NCI-H226 (cell line): ENCODE data around the gene BMPER.
A peak's percentile ranks its signal among the peaks of the same experiment; 100 is the strongest.

ENCODE experiments used
- DNase-seq: peaks from one replicate; pipeline ENCODE4 v3.0.0-alpha.2; 2015

BMPER gene

DNA sequence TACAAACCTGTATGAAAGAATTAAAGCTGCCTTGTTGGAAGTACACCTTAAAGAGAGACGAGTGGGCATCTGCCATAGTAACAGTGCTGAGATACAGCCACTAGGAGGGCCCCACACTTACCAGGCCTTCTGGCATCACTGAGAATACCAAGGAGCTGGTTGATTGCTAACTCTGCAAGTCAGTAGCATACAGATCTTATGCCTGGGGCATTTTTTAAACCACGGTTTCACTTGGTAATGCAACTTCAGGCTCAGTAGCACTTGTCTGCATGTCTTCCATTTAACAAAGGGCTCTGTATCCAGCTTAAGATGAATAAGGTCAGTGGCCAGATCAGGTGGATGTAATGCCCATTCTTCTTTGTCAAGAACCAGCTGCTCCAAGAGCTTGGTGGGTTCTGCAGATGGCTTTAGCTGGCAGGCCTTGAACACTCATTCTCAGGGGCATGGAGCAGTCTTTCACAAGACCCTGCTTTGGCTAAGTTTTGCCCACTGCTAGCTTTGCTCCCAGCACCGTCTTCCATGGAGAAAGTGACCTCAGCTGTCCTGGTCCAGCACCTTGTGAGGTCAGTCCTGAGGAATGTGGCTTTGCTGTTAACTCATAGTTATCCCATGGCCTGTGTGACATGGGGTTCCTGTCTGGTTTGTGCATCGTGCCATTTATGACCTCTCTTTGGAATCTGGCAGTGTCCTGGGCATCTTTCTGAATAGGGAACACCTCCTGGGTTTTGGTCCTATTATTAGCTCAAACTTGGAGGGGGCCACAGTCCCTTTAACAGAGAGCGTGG is 68.1 kb downstream of the BMPER start:
- peak; percentile 56 for DNase-seq

GRCh38 chr7:33979300-33979806 is 74.0 kb downstream of the BMPER start:
- peak; percentile 99 for DNase-seq

DNA sequence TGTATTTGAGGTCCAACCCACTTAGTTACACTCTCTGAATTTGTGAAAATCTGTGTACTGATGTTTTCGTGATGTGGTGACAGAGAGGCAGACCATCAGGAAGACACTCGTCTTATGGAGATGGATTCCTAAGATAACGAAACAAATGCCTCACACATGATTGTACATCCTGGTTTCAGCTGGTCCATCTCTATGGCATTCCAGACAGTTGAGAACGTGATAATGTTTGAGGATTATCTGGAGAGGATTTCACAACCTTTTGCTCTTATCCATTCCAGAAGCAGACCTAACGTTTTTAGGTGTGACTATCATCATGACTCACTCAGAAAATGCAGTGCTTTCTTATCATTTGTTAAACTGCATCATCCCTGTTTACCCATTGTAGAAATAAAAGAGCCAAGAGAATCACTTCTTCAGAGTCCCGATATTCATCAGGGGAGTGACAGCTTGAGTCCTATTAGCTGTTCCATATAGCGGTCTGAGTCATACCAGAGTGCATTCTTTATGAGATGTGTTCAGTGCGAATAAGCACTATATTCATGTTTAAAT is 74.5 kb downstream of the BMPER start:
- DNase-seq, result peak; percentile 100

DNA sequence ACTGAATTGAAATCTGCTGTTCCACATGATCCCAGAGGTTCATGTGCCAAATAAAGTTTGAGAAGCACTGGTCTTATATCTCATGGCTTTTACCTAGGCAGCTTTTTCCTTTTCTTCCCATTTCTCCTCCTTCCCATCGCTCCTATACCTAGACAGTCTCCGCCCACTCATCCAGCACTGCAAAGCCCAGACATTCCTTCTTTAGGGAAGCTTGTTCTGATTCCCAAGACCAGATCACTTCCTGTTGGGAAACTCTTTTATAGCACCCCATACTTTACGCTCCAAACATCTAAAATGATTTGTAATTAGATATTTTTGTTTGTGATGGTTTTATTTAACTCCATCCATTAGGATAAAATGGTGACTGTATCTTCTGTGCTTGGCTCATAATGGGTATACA is 75.9 kb downstream of the BMPER start:
- peak; percentile 67 for DNase-seq

DNA sequence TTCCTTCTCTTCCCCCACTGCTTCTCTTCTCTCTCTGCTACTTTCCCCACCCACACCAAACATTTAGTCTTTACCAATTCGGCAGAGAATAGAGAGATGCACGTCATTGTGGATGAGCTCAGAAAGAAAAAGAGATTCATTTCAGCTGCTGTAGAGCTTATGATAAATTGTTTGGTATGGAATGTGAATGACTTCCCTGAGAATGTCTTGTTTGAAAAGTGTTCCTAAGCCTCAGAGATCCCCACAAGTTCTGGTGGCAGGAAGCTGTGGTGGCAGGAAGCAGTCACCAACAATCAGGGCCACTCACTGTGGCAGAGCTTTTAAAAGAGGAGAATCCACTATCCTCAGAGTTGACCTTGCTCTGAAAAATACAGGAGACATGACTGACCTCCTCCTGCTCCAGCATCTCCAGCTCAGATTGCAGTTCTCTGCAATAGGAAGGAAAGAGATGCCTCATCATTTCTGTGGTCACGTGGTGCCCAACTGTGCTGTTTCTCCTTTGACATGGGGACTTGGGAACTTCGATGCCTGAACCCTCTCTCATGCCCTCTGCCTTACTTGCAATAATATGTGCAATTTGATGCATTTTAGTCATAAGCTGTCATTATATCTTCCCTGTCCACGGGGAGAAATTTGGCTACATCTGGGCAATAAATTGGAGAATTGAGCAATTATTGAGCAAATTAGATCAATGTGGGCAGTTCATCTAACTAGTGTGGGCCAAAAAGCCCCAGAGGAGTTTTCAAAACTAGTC is 76.5 kb downstream of the BMPER start:
- DNase-seq, result peak; percentile 38

- peak; percentile 82 for DNase-seq
Measured at GRCh38 chr7:33982425-33982786, 77.1 kb downstream of the BMPER start.

- no peak for DNase-seq
Measured at GRCh38 chr7:33986451-33986850, 81.1 kb downstream of the BMPER start.

DNA sequence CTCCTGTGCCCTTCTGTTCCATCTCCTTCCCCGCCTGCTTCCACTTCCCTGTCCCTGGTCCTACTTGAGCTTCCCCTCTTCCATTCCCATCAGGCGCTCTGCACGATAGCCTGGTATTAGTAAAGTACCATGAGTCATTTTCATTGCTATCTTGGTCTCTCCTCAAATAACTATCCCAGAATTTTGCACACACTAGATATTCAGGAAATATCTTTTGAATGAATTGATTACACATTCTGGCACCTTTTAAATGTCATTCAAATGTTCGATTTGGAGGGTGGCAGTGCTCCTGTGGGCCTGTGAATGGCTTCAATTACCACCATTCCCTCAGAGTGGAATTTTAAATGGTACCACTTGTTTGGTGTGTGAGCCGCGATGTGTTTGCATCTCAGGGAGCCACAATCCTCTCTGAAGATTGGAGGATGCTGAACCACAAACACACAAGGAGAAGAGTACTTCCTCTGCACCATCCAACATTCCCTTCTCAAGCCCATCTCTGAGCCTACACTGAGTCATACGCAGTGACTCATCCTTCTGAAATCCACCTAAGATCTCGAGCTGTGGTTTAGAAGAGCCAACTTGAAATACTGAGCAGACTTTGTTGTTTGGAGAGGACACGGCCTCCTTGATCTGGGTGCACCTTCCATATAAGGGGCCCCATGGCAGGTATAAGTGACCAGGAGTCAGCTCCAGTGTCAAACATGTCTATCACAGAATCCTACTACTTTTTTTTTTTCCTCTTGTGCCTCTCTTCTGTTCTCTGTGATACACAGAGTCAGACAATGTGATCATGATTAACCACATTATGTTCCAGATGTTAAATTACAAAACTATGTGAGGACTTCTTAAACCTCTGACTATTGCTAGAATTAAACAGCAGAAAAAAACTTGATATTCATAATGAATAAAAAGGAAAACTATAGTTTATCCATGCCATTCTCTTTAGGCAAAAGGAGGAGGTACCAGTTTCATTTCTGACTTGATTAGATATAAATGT is 81.9 kb downstream of the BMPER start:
- DNase-seq, result peak; percentile 100

DNA sequence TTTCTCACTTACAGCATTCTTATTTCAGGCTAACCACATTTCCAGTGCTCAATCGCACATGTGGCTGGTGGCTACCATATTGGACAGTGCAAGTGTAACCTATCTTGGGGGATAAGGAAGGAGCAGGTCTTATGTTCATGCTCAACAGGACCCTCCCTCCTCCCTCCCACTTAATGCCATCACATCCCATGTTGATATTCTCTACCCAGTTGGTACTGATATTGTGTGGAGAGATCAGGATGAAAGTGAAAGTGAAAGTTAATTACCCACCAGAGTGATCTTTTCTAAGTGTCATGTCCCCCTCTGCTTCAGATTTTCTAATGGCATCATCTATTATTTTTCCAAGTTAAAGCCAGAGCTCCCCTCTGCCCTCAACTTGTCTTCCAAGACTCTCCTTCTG is 91.6 kb downstream of the BMPER start:
- no peak for DNase-seq

DNA sequence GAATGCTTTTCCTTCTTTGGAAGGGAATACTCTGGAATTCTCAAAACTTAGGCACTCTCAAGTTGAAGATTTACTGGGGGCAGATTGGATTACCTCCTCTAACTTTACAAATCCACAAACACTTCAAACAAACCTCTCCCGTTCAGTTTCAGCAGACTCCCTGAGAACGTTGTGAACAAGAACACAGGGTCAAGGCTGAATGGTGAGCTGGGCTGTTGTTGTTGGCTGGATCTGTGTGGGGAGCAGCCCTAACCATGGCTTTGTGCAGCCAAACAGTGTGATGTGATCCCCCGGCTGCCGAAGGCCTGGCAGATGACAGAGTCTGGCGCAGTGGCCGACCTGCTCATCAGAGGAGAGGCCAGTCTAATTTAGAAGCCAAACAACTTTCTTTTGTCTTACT is 93.1 kb downstream of the BMPER start:
- DNase-seq, result no peak

- no peak for DNase-seq
Measured at GRCh38 chr7:34011017-34011695, 105.8 kb downstream of the BMPER start.

- DNase-seq, result peak; percentile 25
Measured at GRCh38 chr7:34011696-34012095, 106.4 kb downstream of the BMPER start.

DNA sequence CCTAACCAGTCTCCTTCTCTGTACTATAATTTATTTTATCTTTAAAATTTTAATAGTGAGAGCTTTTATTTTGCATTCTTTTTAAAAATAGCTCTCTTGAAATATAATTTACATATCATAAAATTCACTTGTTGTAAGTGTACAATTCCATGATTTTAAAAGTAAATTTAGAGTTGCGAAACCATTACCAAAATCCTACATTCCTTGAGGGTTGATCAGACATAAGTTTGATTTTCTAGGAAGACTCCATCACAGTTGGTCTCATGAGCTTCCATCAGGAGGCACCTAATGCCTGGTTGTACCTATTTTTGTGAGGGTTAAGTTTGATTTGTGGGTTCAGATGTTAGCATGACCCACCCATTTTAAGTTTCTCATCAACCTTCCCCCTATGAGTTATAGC is 108.1 kb downstream of the BMPER start:
- DNase-seq, result no peak

DNA sequence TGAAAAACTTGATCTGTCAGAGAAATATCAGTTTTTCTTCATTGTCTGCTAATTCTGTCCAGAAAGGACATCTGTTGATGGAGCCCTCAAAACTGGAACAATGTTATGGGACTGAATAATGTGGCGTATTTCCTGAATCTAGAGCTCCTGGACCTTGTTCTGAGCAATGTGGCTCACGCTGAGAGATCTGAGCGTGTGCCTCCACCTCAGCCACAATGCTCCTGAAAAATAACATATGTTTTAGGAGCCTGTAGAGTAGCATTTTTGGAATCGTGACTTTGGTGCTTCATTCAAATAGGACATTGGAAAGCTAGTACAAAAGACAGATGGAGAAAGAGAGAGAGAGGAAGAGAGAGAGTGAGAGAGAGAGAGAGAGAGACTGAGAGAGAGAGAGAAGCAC is 110.3 kb downstream of the BMPER start:
- no peak for DNase-seq

DNA sequence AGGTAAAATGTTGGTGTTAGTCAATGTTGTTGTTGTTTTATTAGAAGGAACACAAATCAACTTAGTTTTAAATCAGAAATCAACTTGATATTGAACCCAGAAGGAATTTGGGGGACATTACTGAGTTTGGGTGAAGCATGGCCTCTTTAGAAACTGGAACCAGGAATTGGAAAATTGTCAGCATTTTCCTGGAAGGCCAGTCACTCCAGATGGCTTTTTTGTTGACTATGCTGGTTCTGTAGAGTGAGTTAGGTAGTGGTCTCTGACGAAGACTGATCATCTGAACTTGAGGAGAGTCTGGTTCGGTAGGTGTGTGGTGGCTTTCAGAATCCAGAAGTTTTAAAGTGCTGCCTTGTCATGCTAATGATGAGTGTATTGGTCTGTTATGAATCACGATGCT is 111.5 kb downstream of the BMPER start:
- no peak for DNase-seq

DNA sequence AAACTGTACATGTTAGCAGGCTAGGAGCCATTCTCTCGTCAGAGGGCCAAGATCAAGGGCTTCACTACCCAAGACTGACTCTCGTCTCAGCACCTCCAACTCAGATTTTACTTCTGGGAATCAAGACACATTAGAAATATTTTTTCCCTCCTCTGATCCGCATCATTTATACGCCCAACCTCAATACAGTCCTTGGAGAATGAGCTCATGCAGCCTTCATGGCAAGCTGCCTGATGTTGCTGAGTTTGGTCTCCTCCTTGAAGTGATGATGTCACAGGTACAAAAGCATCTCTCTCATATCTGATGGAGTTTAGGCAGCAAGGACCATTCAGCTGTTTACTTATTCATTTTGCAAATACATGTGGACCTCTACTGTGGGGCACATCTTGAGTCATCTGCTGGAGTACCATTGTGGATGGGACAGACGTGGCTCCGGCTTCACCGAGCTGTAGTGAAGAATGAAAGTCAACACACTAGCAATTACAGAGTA is 114.0 kb downstream of the BMPER start:
- DNase-seq, result peak; percentile 52

GRCh38 chr7:34022626-34023025 is 117.3 kb downstream of the BMPER start:
- DNase-seq, result no peak

GRCh38 chr7:34025600-34025999 is 120.3 kb downstream of the BMPER start:
- DNase-seq, result no peak

DNA sequence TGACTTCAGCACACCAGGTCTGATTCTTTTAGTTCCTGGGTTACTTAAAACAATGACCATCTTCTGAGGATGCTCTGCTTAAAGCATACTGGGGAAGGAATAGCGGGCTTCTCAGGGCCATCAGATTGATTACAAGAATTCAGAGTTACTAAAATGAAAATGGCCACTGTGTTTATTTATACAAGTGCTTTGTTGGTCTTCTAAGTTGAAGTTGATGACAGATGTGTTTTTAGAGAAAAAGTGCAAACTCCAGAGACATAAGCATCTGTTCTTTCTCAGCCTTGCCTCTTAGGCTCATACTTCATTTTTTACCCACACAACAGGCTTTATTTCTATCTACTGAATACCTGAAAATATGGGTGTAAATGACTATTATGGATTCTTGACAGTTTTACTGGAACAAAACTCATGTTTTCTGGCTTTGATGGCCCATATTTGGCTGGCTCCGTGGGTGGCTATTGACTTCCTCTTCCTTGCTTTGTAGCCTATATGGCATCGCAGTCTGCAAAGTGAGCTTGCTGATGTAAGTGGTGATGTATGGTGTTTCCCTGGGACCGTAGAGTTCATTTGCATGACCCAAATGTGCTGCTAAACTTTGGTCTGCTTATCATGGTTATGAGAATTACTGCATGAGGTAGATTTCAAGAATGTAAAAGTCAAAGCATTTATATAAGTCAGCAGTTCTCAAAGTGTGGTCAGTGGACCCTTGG is 121.3 kb downstream of the BMPER start:
- DNase-seq, result no peak

GRCh38 chr7:34031156-34031555 is 125.8 kb downstream of the BMPER start:
- DNase-seq, result no peak

DNA sequence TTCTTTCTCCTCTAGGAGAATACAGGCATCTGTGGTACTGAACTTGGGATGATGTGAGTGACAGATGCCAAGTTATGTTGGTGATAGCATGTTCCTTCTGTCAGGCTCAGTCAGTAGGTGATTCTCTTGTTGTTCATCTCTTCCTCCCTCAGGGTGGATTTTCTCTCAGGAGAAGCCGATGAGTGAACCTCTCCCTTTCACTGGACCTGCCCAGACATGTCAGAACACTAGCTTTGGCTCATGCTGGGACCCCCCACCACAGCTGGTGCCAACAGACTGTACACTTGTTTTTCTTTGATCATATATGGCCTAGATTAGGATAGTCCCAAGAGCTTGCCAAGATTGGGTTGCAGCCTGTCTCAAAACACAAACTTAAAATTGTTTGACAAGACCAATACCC is 129.4 kb downstream of the BMPER start:
- DNase-seq, result no peak
